GM12891 (cell line): ENCODE measurements around the gene ISG15. TPM values are rescaled to one million over a fixed set of nuclear protein-coding genes. Genes with fewer than 3 reads are reported as not detected.

Experiments
- DNase-seq: peaks from one replicate; pipeline ENCODE4 v3.0.0; 2011; ENCODE audit warnings: low spot score; ENCODE audit not compliant: insufficient read length
- FAIRE-seq: peaks from 2 replicates; lab custom pipeline; 2011; peaks lifted over from hg19 to GRCh38; lab: Jason Lieb, UNC
- PAX5 ChIP-seq: IDR thresholded peaks from 2 replicates; pipeline ENCODE4 v1.6.1; 2011; ENCODE audit warnings: low read length, moderate library complexity, mild to moderate bottlenecking; ENCODE audit not compliant: insufficient read depth, severe bottlenecking
- POLR2A ChIP-seq: IDR thresholded peaks from 2 replicates; pipeline ENCODE4 v1.6.1; 2011; ENCODE audit warnings: low read depth, low read length, control low read depth
- POLR2AphosphoS5 ChIP-seq: IDR thresholded peaks from 2 replicates; pipeline ENCODE4 v1.6.1; 2011; ENCODE audit warnings: low read depth, low read length, control low read depth
- POU2F2 ChIP-seq: IDR thresholded peaks from 2 replicates; pipeline ENCODE4 v1.6.1; 2011; ENCODE audit warnings: low read depth, mild to moderate bottlenecking, control low read depth, low read length, moderate library complexity
- SPI1 ChIP-seq: IDR thresholded peaks from 2 replicates; pipeline ENCODE4 v1.6.1; 2011; ENCODE audit warnings: low read depth, low read length, control low read depth
- TAF1 ChIP-seq: IDR thresholded peaks from 2 replicates; pipeline ENCODE4 v1.6.1; 2011; ENCODE audit warnings: low read depth, low read length, control low read depth
- polyA plus RNA-seq: library from polyadenylated mRNA; unstranded; fragments of >200 nt; gene quantifications from one replicate; pipeline ENCODE4 v1.2.1, GENCODE V29; 2012; ENCODE audit warnings: low read depth, missing spikeins, inconsistent platforms; ENCODE audit not compliant: missing spikeins

Gene ISG15
- polyA plus RNA-seq = 191 TPM

DNA sequence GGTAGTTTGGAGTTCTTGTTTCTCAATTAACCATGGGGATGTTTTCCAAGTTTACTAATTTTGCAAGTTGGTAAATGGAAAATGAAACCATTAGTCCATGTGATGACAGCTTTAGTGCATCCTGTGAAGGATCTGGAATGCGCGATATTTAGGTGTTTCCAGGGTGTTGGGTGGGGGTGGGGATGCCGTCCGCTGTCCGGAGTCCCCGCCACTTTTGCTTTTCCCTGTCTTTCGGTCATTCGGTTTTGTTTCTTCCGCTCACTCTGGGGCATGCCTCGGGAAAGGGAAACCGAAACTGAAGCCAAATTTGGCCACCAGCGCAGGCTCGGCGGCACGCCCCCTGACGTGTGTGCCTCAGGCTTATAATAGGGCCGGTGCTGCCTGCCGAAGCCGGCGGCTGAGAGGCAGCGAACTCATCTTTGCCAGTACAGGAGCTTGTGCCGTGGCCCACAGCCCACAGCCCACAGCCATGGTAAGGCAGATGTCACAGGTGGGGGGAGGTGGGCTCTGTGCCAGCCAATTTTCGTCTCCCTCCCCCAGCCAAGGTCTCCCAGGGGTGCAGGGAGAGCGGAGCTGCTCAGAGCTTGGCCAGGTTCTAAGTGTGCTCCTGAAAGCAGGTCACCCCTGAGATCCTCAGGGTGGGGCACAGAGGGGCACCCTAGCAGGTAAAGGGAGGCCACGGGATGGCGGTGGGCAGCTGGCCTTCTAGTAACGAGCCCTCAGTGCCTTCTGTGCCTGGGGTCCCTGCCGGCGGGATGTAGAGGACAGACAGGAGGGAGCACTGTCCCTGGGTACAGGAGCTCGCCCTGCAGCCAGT is at the start of gene ISG15:
Gene ISG15 (plus strand): TSS at position 393 of the 817 bp plus-strand sequence. CDS start 77 bp downstream, at position 470.
- DNase-seq (peak; percentile 80), FAIRE-seq (peak; percentile 90)
- TF ChIP-seq SPI1 = no peak
- TF ChIP-seq POU2F2 = no peak
- peak; percentile 74 for TF ChIP-seq POLR2A
- no peak for TF ChIP-seq PAX5
- peak; percentile 66 for TF ChIP-seq POLR2AphosphoS5
- TF ChIP-seq TAF1 = no peak

DNA sequence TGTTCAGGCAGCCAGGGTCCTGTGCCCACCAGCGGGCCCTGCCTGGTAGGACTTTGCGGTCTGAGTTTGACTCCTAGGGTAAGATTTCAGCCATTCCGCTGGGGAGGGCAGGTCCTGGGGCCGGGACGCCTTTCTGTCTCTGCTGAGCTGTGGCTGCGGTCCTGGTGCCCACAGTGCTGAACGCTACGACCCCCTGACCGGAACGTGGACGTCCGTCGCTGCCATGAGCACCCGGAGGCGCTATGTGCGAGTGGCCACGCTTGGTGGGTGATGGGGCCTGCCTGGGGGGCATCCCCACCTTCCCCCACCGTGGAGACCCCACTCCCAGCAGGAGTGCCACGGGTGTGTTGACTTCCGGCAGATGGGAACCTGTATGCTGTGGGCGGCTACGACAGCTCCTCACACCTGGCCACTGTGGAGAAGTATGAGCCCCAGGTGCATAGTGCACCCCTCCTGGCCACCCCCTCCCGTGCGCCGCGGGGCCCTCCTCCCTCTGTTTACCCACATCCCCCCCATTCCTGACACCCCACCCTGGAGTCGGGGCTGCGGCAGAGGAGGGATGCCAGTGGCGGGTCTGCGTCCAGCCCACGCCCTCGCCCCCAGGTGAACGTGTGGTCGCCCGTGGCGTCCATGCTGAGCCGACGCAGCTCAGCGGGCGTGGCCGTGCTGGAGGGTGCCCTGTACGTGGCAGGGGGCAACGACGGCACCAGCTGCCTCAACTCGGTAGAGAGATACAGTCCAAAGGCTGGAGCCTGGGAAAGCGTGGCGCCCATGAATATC is 49.4 kb upstream of the ISG15 start:
- no peak for FAIRE-seq
- no peak for TF ChIP-seq TAF1

DNA sequence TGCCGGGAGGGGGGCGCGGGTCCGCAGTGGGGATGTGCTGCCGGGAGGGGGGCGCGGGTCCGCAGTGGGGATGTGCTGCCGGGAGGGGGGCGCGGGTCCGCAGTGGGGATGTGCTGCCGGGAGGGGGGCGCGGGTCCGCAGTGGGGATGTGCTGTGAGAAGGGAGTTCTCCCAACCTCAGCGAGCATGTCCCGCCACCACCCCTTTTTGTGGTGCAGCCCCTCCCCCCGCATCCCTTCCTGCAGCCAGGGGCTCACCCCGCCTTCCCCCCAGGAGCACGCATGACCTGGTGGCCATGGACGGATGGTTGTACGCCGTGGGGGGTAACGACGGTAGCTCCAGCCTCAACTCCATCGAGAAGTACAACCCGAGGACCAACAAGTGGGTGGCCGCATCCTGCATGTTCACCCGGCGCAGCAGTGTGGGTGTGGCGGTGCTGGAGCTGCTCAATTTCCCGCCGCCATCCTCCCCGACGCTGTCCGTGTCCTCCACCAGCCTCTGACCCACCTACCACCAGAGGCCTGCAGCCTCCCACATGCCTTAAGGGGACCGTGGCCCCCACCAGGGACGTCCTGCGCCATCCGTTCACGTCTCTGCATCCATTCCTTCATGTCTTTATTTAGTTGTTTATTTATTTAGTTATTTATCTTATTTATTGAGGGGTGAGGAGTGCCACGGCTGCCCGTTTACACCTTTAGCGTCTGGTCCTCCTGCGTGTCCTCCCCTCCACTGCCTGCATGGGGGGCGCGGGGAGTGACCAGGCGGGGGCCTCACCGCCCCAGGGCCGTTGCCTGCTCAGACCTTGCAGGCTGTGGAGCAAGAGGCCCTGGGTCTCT is 48.4 kb upstream of the ISG15 start:
- TF ChIP-seq SPI1 = no peak
- no peak for TF ChIP-seq POU2F2
- no peak for FAIRE-seq

More for the DNA sequence above, 49.4 kb upstream of the ISG15 start:
- no peak for DNase-seq

GRCh38 chr1:965526-966134 is 47.7 kb upstream of the ISG15 start:
- FAIRE-seq = no peak
- no peak for TF ChIP-seq POU2F2
- TF ChIP-seq POLR2AphosphoS5 = no peak
- TF ChIP-seq POLR2A = no peak
- no peak for TF ChIP-seq TAF1
- TF ChIP-seq SPI1 = no peak
- TF ChIP-seq PAX5 = no peak
- no peak for DNase-seq

More for the DNA sequence above, 48.4 kb upstream of the ISG15 start:
- DNase-seq = no peak

DNA sequence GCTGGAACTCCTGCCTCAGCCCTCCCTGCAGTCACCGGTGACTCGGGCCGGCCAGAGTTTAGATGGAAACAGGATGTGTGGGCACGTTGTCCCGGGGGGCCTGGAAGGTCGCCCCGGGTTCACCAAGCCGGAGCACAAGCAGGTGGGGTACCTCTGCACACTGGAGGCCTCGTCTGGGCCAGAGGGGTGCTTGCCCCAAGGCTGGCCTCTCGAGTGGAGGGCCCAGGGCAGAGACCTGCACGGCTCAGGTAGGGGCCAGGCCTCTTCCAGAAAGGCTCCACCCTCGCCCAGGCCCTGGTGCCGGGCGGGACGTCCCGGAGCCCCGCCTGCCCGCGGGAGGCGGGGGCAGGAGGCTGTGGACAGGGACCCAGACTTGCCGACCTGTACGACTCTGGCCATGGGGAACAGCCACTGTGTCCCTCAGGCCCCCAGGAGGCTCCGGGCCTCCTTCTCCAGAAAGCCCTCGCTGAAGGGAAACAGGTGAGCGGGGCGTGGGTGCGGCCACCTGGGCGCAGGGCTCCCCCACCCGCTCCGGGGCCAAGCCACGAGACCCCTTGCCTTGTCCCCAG is 47.1 kb upstream of the ISG15 start, which contains the start of gene PLEKHN1:
Gene PLEKHN1 (plus strand): TSS at position 348 of the 569 bp plus-strand sequence. CDS start 50 bp downstream, at position 398.
- TF ChIP-seq POLR2A (no peak), POLR2AphosphoS5 (no peak), PAX5 (no peak), SPI1 (no peak), POU2F2 (no peak), TAF1 (no peak)
- FAIRE-seq = no peak
- DNase-seq = peak; percentile 72

DNA sequence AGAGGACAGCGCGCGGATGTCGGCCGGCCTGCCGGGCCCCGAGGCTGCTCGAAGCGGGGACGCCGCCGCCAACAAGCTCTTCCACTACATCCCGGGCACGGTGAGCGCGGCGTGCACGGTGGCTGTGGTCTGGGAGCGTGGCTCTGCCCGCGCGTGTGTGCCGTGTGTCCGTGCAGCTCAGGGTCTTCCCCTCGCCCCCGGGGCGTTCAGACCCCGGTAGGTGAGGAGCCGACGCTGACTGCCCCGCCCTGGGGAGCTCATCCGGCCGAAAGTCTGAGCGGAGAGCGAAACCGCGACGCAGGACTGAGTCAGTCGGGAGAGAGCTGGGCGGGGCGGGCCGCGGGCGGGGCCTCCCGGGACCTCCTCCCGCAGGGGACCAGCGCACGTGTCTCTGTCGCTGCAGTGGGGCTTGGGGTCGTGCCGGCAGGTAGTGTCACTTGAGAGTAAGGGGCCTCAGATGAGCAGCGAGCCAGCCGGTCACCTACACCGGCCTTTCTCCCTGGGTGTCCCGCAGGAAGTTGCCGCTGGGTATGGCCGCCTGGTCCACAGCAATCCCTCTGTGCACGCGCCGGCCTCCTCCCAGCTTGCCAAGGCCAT is 46.5 kb upstream of the ISG15 start:
- DNase-seq = peak; percentile 96
- peak; percentile 88 for FAIRE-seq
- TF ChIP-seq POU2F2 (no peak), SPI1 (no peak), TAF1 (no peak), POLR2AphosphoS5 (no peak), PAX5 (no peak), POLR2A (no peak)

GRCh38 chr1:967466-968343 is 45.6 kb upstream of the ISG15 start:
- FAIRE-seq (no peak), DNase-seq (no peak)
- TF ChIP-seq POLR2A = no peak

DNA sequence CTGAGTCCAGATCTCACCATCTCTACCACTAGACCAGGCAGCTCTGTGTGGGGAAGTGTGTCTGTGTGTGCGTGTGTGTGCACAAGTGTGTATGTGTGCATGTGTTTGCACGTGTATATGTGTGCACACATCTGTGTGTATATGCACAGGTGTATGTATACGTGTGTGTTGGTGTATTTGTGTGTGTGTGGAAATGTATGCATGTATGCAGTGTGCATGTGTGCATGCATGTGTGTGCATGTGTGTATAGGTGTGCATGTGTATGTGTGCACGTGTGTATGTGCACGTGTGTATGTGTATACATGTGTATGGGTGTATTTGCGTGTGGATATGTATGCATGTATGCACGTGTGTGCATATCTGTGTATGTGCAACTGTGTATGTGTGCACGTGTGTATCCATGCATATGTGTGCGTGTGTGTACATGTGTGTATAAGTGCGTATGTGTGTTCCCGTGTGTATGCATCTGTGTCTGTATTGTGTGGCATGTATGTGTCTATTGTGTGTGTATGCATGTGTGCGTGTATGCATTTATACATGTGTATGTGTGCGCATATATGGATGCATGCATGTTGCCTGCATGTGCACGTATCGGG is 43.9 kb upstream of the ISG15 start:
- peak; percentile 81 for FAIRE-seq

More for the DNA sequence above, 43.9 kb upstream of the ISG15 start:
- DNase-seq = no peak
- TF ChIP-seq PAX5 = no peak
- no peak for TF ChIP-seq POLR2AphosphoS5
- no peak for TF ChIP-seq TAF1
- TF ChIP-seq POU2F2 = no peak
- no peak for TF ChIP-seq SPI1
- no peak for TF ChIP-seq POLR2A
